OCI-LY1 (cell line): ENCODE measurements around the gene SRBD1.

Experiments
- H2AFZ ChIP-seq: fragments of 200-600 bp; sonication (generic), shearing (Covaris generic); 2 replicates; pipeline ENCODE4 v1.6.0; 2014; ENCODE audit warnings: antibody characterized with exemption, mild to moderate bottlenecking, low read length
- H3F3A ChIP-seq: fragments of 200-600 bp; sonication (generic), shearing (Covaris generic); 2 replicates; pipeline ENCODE4 v1.6.0; 2014; ENCODE audit warnings: mild to moderate bottlenecking, antibody characterized with exemption, low read length, moderate library complexity; ENCODE audit not compliant: insufficient read depth
- H3K27ac ChIP-seq: fragments of 200-600 bp; sonication (generic); 2 replicates; pipeline ENCODE4 v1.5.1; 2014; ENCODE audit warnings: low read length, mixed run types, mild to moderate bottlenecking, low read depth; ENCODE audit not compliant: poor library complexity, severe bottlenecking
- H3K27me3 ChIP-seq: fragments of 200-600 bp; sonication (generic); 2 replicates; pipeline ENCODE4 v1.6.0; 2014; ENCODE audit warnings: antibody characterized with exemption, mild to moderate bottlenecking, low read length, moderate library complexity; ENCODE audit not compliant: insufficient read depth
- H3K36me3 ChIP-seq: fragments of 200-600 bp; sonication (generic); 2 replicates; pipeline ENCODE4 v1.6.1; 2014; ENCODE audit warnings: mild to moderate bottlenecking, antibody characterized with exemption, low read length, moderate library complexity, mixed read lengths; ENCODE audit not compliant: insufficient read depth
- H3K4me1 ChIP-seq: fragments of 200-600 bp; sonication (generic); 2 replicates; pipeline ENCODE4 v1.5.1; 2014; ENCODE audit warnings: mild to moderate bottlenecking, low read length, moderate library complexity; ENCODE audit not compliant: insufficient read depth, severe bottlenecking
- H3K4me2 ChIP-seq: fragments of 200-600 bp; sonication (generic), shearing (Covaris generic); 2 replicates; pipeline ENCODE4 v1.6.1; 2014; ENCODE audit warnings: low read length
- H3K4me3 ChIP-seq: fragments of 200-600 bp; sonication (generic); 2 replicates; pipeline ENCODE4 v1.5.1; 2014; ENCODE audit warnings: low read length, low read depth, mild to moderate bottlenecking, mixed read lengths; ENCODE audit not compliant: poor library complexity, severe bottlenecking
- H3K79me2 ChIP-seq: fragments of 200-600 bp; shearing (Covaris generic); 2 replicates; pipeline ENCODE4 v1.6.1; 2016; ENCODE audit warnings: mixed run types, low read length, mixed read lengths; ENCODE audit not compliant: insufficient read depth
- H3K9ac ChIP-seq: fragments of 200-600 bp; sonication (generic), shearing (Covaris generic); 2 replicates; pipeline ENCODE4 v1.6.1; 2014; ENCODE audit warnings: mild to moderate bottlenecking, low read length, mixed read lengths
- H3K9me2 ChIP-seq: fragments of 200-600 bp; sonication (generic), shearing (Covaris generic); 2 replicates; pipeline ENCODE4 v1.6.1; 2014; ENCODE audit warnings: low read depth, mild to moderate bottlenecking, low read length, mixed read lengths
- H3K9me3 ChIP-seq: fragments of 200-600 bp; shearing (Covaris generic); 2 replicates; pipeline ENCODE4 v1.6.1; 2014; ENCODE audit warnings: low read length, mixed read lengths
- H4K20me1 ChIP-seq: fragments of 200-600 bp; sonication (generic), shearing (Covaris generic); 2 replicates; pipeline ENCODE4 v1.6.0; 2016; ENCODE audit warnings: mild to moderate bottlenecking, low read length; ENCODE audit not compliant: insufficient read depth
- CTCF ChIP-seq: fragments of 200-600 bp; sonication (generic), shearing (Covaris generic); IDR thresholded peaks from 2 replicates; pipeline ENCODE4 v1.5.1; 2017; ENCODE audit warnings: mild to moderate bottlenecking, antibody characterized with exemption, low read length, moderate library complexity, mixed read lengths
- EZH2 ChIP-seq: fragments of 200-600 bp; sonication (generic), shearing (Covaris generic); IDR thresholded peaks from 2 replicates; pipeline ENCODE4 v1.8.0; 2017; ENCODE audit warnings: borderline replicate concordance, mixed run types, mild to moderate bottlenecking, antibody characterized with exemption, low read length, moderate library complexity, mixed read lengths

SRBD1 gene

GRCh38 chr2:45506756-45507155, 104.3 kb downstream of the SRBD1 start:
- Histone ChIP-seq H3K36me3 (no peaks in the 10 kb centered on the region), H2AFZ (no peak overlapping the region), H3K9ac (no peak overlapping the region), H3K4me3 (no peak overlapping the region), H3K9me3 (no peaks in the 10 kb centered on the region), H4K20me1 (no peaks in the 10 kb centered on the region), H3K27me3 (no peaks in the 10 kb centered on the region), H3K4me1 (no peaks in the 10 kb centered on the region), H3F3A (no peaks in the 10 kb centered on the region), H3K4me2 (no peak overlapping the region), H3K27ac (no peak overlapping the region), H3K79me2 (no peaks in the 10 kb centered on the region), H3K9me2 (no peaks in the 10 kb centered on the region)
- TF ChIP-seq CTCF (no peak), EZH2 (no peak)

- TF ChIP-seq CTCF (no peak), EZH2 (no peak)
- Histone ChIP-seq H3K27ac (no peak overlapping the region), H3K4me1 (no peaks in the 10 kb centered on the region), H3K9me2 (no peaks in the 10 kb centered on the region), H3K27me3 (no peaks in the 10 kb centered on the region), H3K9me3 (no peaks in the 10 kb centered on the region), H3F3A (no peaks in the 10 kb centered on the region), H3K36me3 (no peaks in the 10 kb centered on the region), H3K9ac (no peak overlapping the region), H3K4me2 (no peak overlapping the region), H2AFZ (no peak overlapping the region), H3K4me3 (no peak overlapping the region), H3K79me2 (no peaks in the 10 kb centered on the region), H4K20me1 (no peaks in the 10 kb centered on the region)
Observed at GRCh38 chr2:45505138-45505537, 105.9 kb downstream of the SRBD1 start.

- Histone ChIP-seq H3K4me2 (no peak overlapping the region), H3K4me1 (peaks cover 19% of the 10 kb centered on the region)
Observed at GRCh38 chr2:45498661-45499550, 112.2 kb downstream of the SRBD1 start.

More at GRCh38 chr2:45498661-45499550, 112.2 kb downstream of the SRBD1 start:
- no peaks in the 10 kb centered on the region for H3K9me2 ChIP-seq
- H3K27me3 ChIP-seq: no peaks in the 10 kb centered on the region
- no peak overlapping the region for H3K4me3 ChIP-seq
- no peaks in the 10 kb centered on the region for H4K20me1 ChIP-seq
- H3K9me3 ChIP-seq: no peaks in the 10 kb centered on the region
- H3F3A ChIP-seq: no peaks in the 10 kb centered on the region
- no peak overlapping the region for H2AFZ ChIP-seq
- H3K79me2 ChIP-seq: no peaks in the 10 kb centered on the region
- H3K27ac ChIP-seq: no peak overlapping the region
- no peaks in the 10 kb centered on the region for H3K36me3 ChIP-seq
- TF ChIP-seq CTCF (no peak), EZH2 (no peak)
- H3K9ac ChIP-seq: no peak overlapping the region
